CD14-positive monocyte (primary cell): Measurements from ENCODE around the gene COL4A2. TPM values are rescaled to one million over a fixed set of nuclear protein-coding genes. Genes with fewer than 3 reads are reported as not detected.

ENCODE experiments used
- DNase-seq, 3 donors: peaks; one replicate each; pipeline ENCODE4 v3.0.0-alpha.2; 2011 to 2022
- H2AFZ ChIP-seq: 2 replicates; pipeline ENCODE4 v1.6.0; 2012; ENCODE audit warnings: mild to moderate bottlenecking, low read depth, low read length, inconsistent platforms; ENCODE audit not compliant: insufficient read depth, poor library complexity, severe bottlenecking
- H3K27ac ChIP-seq, 2 donors: 1 replicate in 1 of 2; 2 replicates in 1 of 2; pipeline ENCODE4 v1.5.1; 2012 to 2013; ENCODE audit warnings: low read length in 2 of 2, control low read depth in 1 of 2, inconsistent platforms in 1 of 2, low read depth in 1 of 2, mild to moderate bottlenecking in 1 of 2
- H3K27me3 ChIP-seq, 2 donors: one replicate each; pipeline versions ENCODE4 v1.6.0 to v1.6.1; 2011 to 2013; ENCODE audit warnings: low read length in 2 of 2; ENCODE audit not compliant: control insufficient read depth in 2 of 2, insufficient read depth in 2 of 2
- H3K36me3 ChIP-seq, 2 donors: replicated peaks in 1 of 2; 1 replicate in 1 of 2; 2 replicates in 1 of 2; pipeline versions ENCODE4 v1.5.1 to v1.6.1; 2012 to 2013; ENCODE audit warnings: low read length in 2 of 2, control low read depth in 1 of 2, inconsistent platforms in 1 of 2, mild to moderate bottlenecking in 1 of 2; ENCODE audit not compliant: insufficient read depth in 2 of 2, control insufficient read depth in 1 of 2
- H3K4me1 ChIP-seq, 2 donors: 1 replicate in 1 of 2; 2 replicates in 1 of 2; pipeline versions ENCODE4 v1.5.1 to v1.6.1; 2012 to 2013; ENCODE audit warnings: low read length in 2 of 2, control low read depth in 1 of 2, inconsistent platforms in 1 of 2, mild to moderate bottlenecking in 1 of 2, moderate library complexity in 1 of 2; ENCODE audit not compliant: insufficient read depth in 2 of 2, control insufficient read depth in 1 of 2
- H3K4me2 ChIP-seq: replicated peaks from 2 replicates; pipeline ENCODE3; 2012; ENCODE audit warnings: low read length, moderate library complexity, mild to moderate bottlenecking; ENCODE audit not compliant: poor library complexity, severe bottlenecking; ENCODE audit errors: extremely low read depth
- H3K4me3 ChIP-seq, 3 experiments: fragments of 200-600 bp in 1 of 3; sonication (generic) in 1 of 3; replicated peaks in 1 of 3; 1 replicate in 2 of 3; 2 replicates in 1 of 3; pipeline ENCODE4 v1.5.1; 2011 to 2013; ENCODE audit warnings: low read length in 3 of 3, mild to moderate bottlenecking in 3 of 3, control low read depth in 2 of 3, low read depth in 2 of 3, inconsistent platforms in 1 of 3, moderate library complexity in 1 of 3
- H3K79me2 ChIP-seq: 2 replicates; pipeline ENCODE4 v1.6.0; 2012; ENCODE audit warnings: mild to moderate bottlenecking, control low read depth, inconsistent platforms, low read length, moderate library complexity; ENCODE audit not compliant: insufficient read depth
- H3K9ac ChIP-seq: 2 replicates; pipeline ENCODE4 v1.6.0; 2017; ENCODE audit warnings: low read length, mild to moderate bottlenecking; ENCODE audit not compliant: insufficient read depth, poor library complexity, severe bottlenecking
- H3K9me3 ChIP-seq, 2 donors: replicated peaks in 1 of 2; 1 replicate in 1 of 2; 2 replicates in 1 of 2; pipeline versions ENCODE4 v1.5.1 to v1.6.1; 2012 to 2013; ENCODE audit warnings: low read length in 2 of 2, control low read depth in 1 of 2; ENCODE audit not compliant: control insufficient read depth in 1 of 2, insufficient read depth in 1 of 2
- H4K20me1 ChIP-seq: 2 replicates; pipeline ENCODE4 v1.6.0; 2012; ENCODE audit warnings: mild to moderate bottlenecking, low read length, control low read depth, moderate library complexity; ENCODE audit not compliant: insufficient read depth
- H3K27ac Mint-ChIP-seq, 7 donors: one replicate each; pipeline ENCODE4 v1.8.0; 2020; ENCODE audit warnings: mild to moderate bottlenecking in 7 of 7, mixed read lengths in 7 of 7, moderate library complexity in 6 of 7, inconsistent platforms in 2 of 7
- H3K27me3 Mint-ChIP-seq, 3 donors: one replicate each; pipeline ENCODE4 v1.8.0; 2021 to 2022; ENCODE audit warnings: low read depth in 3 of 3, mild to moderate bottlenecking in 3 of 3, mixed read lengths in 3 of 3, moderate library complexity in 3 of 3, inconsistent platforms in 1 of 3
- H3K36me3 Mint-ChIP-seq, 2 donors: one replicate each; pipeline ENCODE4 v1.8.0; 2020; ENCODE audit warnings: mixed read lengths in 2 of 2, inconsistent platforms in 1 of 2, mild to moderate bottlenecking in 1 of 2
- H3K4me1 Mint-ChIP-seq: one replicate; pipeline ENCODE4 v1.8.0; 2020; ENCODE audit warnings: mild to moderate bottlenecking, mixed read lengths
- H3K4me3 Mint-ChIP-seq, 2 donors: one replicate each; pipeline ENCODE4 v1.8.0; 2020; ENCODE audit warnings: mild to moderate bottlenecking in 2 of 2, mixed read lengths in 2 of 2, moderate library complexity in 1 of 2
- H3K9me3 Mint-ChIP-seq, 7 donors: one replicate each; pipeline ENCODE4 v1.8.0; 2020 to 2022; ENCODE audit warnings: mixed read lengths in 7 of 7, mild to moderate bottlenecking in 6 of 7, moderate library complexity in 6 of 7, inconsistent platforms in 2 of 7
- WGBS: methylation state at CpG from one replicate; pipeline ENCODE4 v1.1.5; 2013; ENCODE audit warnings: missing lambda C conversion rate; ENCODE audit not compliant: insufficient coverage; 5-methylcytosine and 5-hydroxymethylcytosine counted together
- intact Hi-C, 2 donors: fragments of 100-400 bp; cut with micrococcal nuclease; formaldehyde crosslinking; loops; one replicate each; pipeline versions ENCODE4 v1.15.0 to v1.15.1; 2023
- polyA plus RNA-seq, 3 donors: library from polyadenylated mRNA; depleted of rRNA in 1 of 3; unstranded in 2 of 3; stranded (reverse) in 1 of 3; fragments of 300-500 nt in 2 of 3; fragments of >200 nt in 1 of 3; fragmentation: Illumina TruSeq in 2 of 3; gene quantifications; 1 replicate in 2 of 3; 2 replicates in 1 of 3; pipeline ENCODE4 v1.2.3, GENCODE V29; 2012 to 2021
- TF ChIP-seq, protein P1 (sequence below): fragments of 200-600 bp; IDR thresholded peaks from one replicate; pipeline ENCODE4 v1.8.0; 2022; ENCODE audit warnings: antibody characterized with exemption, mild to moderate bottlenecking

The COL4A2 gene
- polyA plus RNA-seq, 3 donors = not detected

DNA sequence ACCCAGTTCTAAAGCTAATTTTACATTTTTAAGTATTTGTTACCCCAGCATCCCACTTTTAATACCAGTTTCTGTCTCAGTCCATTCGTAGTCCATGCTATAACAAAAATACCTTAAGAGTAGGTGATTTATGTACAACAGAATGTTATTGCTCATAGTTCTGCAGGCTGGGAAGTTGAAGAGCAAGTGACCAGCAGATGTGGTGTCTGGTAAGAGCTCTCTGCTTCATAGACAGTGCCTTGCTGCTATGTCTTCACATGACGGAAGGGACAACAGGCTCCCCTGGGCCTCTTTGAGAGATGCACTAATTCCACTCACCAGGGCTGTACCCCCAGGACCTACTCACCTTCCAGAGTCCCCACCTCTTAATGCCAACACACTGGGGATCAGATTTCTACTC, 96.6 kb downstream of the COL4A2 start:
- no peaks in the 10 kb centered on the region for H4K20me1 ChIP-seq
- H3K27me3 ChIP-seq = peaks cover 19 to 39% of the 10 kb centered on the region in 2 donors
- H3K9me3 ChIP-seq = no peaks in the 10 kb centered on the region
- H3K4me1 ChIP-seq = no peaks in the 10 kb centered on the region
- H3K4me3 Mint-ChIP-seq = no peak overlapping the region
- no peak overlapping the region for H2AFZ ChIP-seq
- H3K4me1 Mint-ChIP-seq = no peaks in the 10 kb centered on the region
- peaks cover 0 to 4% (median 0%) of the 10 kb centered on the region in 7 donors for H3K9me3 Mint-ChIP-seq
- no peak overlapping the region for H3K27ac Mint-ChIP-seq
- H3K4me2 ChIP-seq = no peak overlapping the region
- H3K27ac ChIP-seq = no peak overlapping the region
- intact Hi-C loops = no loop called here
- H3K9ac ChIP-seq = no peak overlapping the region
- no peaks in the 10 kb centered on the region for H3K36me3 Mint-ChIP-seq
- TF ChIP-seq, protein P1, sequence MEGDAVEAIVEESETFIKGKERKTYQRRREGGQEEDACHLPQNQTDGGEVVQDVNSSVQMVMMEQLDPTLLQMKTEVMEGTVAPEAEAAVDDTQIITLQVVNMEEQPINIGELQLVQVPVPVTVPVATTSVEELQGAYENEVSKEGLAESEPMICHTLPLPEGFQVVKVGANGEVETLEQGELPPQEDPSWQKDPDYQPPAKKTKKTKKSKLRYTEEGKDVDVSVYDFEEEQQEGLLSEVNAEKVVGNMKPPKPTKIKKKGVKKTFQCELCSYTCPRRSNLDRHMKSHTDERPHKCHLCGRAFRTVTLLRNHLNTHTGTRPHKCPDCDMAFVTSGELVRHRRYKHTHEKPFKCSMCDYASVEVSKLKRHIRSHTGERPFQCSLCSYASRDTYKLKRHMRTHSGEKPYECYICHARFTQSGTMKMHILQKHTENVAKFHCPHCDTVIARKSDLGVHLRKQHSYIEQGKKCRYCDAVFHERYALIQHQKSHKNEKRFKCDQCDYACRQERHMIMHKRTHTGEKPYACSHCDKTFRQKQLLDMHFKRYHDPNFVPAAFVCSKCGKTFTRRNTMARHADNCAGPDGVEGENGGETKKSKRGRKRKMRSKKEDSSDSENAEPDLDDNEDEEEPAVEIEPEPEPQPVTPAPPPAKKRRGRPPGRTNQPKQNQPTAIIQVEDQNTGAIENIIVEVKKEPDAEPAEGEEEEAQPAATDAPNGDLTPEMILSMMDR = no peak
- no peaks in the 10 kb centered on the region for H3K36me3 ChIP-seq
- DNase-seq = no peak
- peaks cover 22 to 52% (median 25%) of the 10 kb centered on the region in 3 donors for H3K27me3 Mint-ChIP-seq
- no peak overlapping the region for H3K4me3 ChIP-seq
- 86% methylated on average over 1 of the region's 2 CpGs for WGBS
- no peaks in the 10 kb centered on the region for H3K79me2 ChIP-seq

DNA sequence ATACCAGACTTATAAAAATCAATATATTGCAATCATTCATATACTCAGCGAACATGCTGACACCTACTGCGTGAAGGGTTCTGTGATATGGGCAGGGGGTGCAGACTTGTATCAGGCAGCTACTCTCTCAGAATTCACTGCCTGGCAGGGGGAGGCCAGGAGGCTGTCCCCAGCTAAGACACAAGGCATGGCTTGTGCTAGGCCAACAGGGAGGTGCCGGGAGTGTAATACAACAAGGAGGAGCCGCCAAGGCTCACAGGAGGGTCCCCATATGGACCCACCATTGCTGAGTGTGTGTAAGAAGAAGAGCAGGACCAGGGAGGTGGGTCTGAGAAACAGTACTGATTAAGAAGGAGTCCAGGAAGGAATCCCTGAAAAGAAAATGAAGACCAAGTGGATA, 97.2 kb downstream of the COL4A2 start:
- no peaks in the 10 kb centered on the region for H3K4me1 ChIP-seq
- no peak overlapping the region for H3K27ac Mint-ChIP-seq
- no peaks in the 10 kb centered on the region for H3K36me3 ChIP-seq
- H3K27me3 Mint-ChIP-seq = peaks cover 19 to 49% (median 23%) of the 10 kb centered on the region in 3 donors
- H3K27me3 ChIP-seq = peaks cover 13 to 36% of the 10 kb centered on the region in 2 donors
- H2AFZ ChIP-seq = no peak overlapping the region
- H3K4me3 Mint-ChIP-seq = no peak overlapping the region
- no peaks in the 10 kb centered on the region for H4K20me1 ChIP-seq
- no peak overlapping the region for H3K4me3 ChIP-seq
- no peaks in the 10 kb centered on the region for H3K9me3 ChIP-seq
- no peaks in the 10 kb centered on the region for H3K36me3 Mint-ChIP-seq
- no peak for DNase-seq
- intact Hi-C loops = no loop called here
- TF ChIP-seq, protein P1 = no peak
- 94% methylated on average over 2 of the region's 4 CpGs for WGBS
- H3K9ac ChIP-seq = no peak overlapping the region
- H3K9me3 Mint-ChIP-seq = peaks cover 0 to 4% (median 0%) of the 10 kb centered on the region in 7 donors
- no peaks in the 10 kb centered on the region for H3K79me2 ChIP-seq
- no peak overlapping the region for H3K27ac ChIP-seq
- H3K4me2 ChIP-seq = no peak overlapping the region
- H3K4me1 Mint-ChIP-seq = no peaks in the 10 kb centered on the region
